Keratinocyte (primary cell): ENCODE results near the gene KLHL34.

Experiments used
- CTCF ChIP-seq, 3 experiments: IDR thresholded peaks in 1 of 3; conservative IDR thresholded peaks in 1 of 3; optimal IDR thresholded peaks in 1 of 3; 2 replicates in 2 of 3; 3 replicates in 1 of 3; pipeline versions ENCODE3 to v1.5.1; 2011; ENCODE audit warnings: low read length in 3 of 3, mild to moderate bottlenecking in 3 of 3, moderate library complexity in 2 of 3, control low read depth in 1 of 3, inconsistent platforms in 1 of 3; ENCODE audit not compliant: insufficient read depth in 2 of 3; ENCODE audit errors: extremely low read depth in 1 of 3
- EZH2 ChIP-seq: IDR thresholded peaks from one replicate; pipeline ENCODE4 v1.6.1; 2012; ENCODE audit warnings: inconsistent platforms, mild to moderate bottlenecking, low read length, moderate library complexity

GRCh38 chrX:21639775-21640174, 18.4 kb downstream of the KLHL34 start:
- TF ChIP-seq EZH2 = no peak
- TF ChIP-seq CTCF (optimal IDR thresholded peaks at IDR 0.05 in 1 of 3, IDR thresholded peaks at IDR 0.05 in 1 of 3, conservative IDR thresholded peaks at IDR 0.05 in 1 of 3; ENCODE audit: extremely low read depth in 1 of 3, insufficient read depth in 2 of 3, low read length in 3 of 3) = no peak
